ENCODE results near the gene HEG1. TPM values are rescaled to one million over a fixed set of nuclear protein-coding genes. Genes with fewer than 3 reads are reported as not detected.

HEG1 gene
- polyA plus RNA-seq, 3 donors = 0.28 to 4.2 (median 0.69) TPM

GRCh38 chr3:124918524-124918923, 137.3 kb downstream of the HEG1 start:
- no peaks in the 10 kb centered on the region for H3K36me3 ChIP-seq (replicated peaks in 1 of 2; ENCODE audit: control insufficient read depth in 1 of 2, insufficient read depth in 2 of 2, low read length in 2 of 2)
- H2AFZ ChIP-seq (ENCODE audit: insufficient read depth, low read depth, low read length, poor library complexity, severe bottlenecking) = no peak overlapping the region
- intact Hi-C loops (cut with micrococcal nuclease) = no loop called here
- Mint-ChIP-seq H3K9me3 (no peaks in the 10 kb centered on the region), H3K4me3 (no peak overlapping the region), H3K27me3 (ENCODE audit: low read depth in 3 of 3) (peaks cover 2 to 5% (median 4%) of the 10 kb centered on the region in 3 donors), H3K4me1 (peaks cover 8% of the 10 kb centered on the region), H3K27ac (peak overlapping the region in 1 of 7 donors; percentile 74), H3K36me3 (no peaks in the 10 kb centered on the region)
- no peak overlapping the region for H3K9ac ChIP-seq (ENCODE audit: insufficient read depth, low read length, poor library complexity, severe bottlenecking)
- DNase-seq = no peak
- no peak overlapping the region for H3K27ac ChIP-seq (ENCODE audit: low read depth in 1 of 2, low read length in 2 of 2)
- TF ChIP-seq, protein P1, sequence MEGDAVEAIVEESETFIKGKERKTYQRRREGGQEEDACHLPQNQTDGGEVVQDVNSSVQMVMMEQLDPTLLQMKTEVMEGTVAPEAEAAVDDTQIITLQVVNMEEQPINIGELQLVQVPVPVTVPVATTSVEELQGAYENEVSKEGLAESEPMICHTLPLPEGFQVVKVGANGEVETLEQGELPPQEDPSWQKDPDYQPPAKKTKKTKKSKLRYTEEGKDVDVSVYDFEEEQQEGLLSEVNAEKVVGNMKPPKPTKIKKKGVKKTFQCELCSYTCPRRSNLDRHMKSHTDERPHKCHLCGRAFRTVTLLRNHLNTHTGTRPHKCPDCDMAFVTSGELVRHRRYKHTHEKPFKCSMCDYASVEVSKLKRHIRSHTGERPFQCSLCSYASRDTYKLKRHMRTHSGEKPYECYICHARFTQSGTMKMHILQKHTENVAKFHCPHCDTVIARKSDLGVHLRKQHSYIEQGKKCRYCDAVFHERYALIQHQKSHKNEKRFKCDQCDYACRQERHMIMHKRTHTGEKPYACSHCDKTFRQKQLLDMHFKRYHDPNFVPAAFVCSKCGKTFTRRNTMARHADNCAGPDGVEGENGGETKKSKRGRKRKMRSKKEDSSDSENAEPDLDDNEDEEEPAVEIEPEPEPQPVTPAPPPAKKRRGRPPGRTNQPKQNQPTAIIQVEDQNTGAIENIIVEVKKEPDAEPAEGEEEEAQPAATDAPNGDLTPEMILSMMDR (IDR thresholded peaks at IDR 0.05) = no peak
- H3K4me3 ChIP-seq (replicated peaks in 1 of 3; ENCODE audit: low read depth in 2 of 3, low read length in 3 of 3) = no peak overlapping the region
- H4K20me1 ChIP-seq (ENCODE audit: insufficient read depth, low read length) = no peaks in the 10 kb centered on the region
- no peaks in the 10 kb centered on the region for H3K27me3 ChIP-seq (ENCODE audit: control insufficient read depth in 2 of 2, insufficient read depth in 2 of 2, low read length in 2 of 2)
- H3K4me2 ChIP-seq (replicated peaks; ENCODE audit: extremely low read depth, low read length, poor library complexity, severe bottlenecking) = no peak overlapping the region
- H3K4me1 ChIP-seq (ENCODE audit: control insufficient read depth in 1 of 2, insufficient read depth in 2 of 2, low read length in 2 of 2) = peaks cover 0 to 8% of the 10 kb centered on the region in 2 donors
- WGBS (ENCODE audit: insufficient coverage) = 100% methylated on average over 2 of the region's 2 CpGs
- H3K79me2 ChIP-seq (ENCODE audit: insufficient read depth, low read length) = no peaks in the 10 kb centered on the region
- no peaks in the 10 kb centered on the region for H3K9me3 ChIP-seq (replicated peaks in 1 of 2; ENCODE audit: control insufficient read depth in 1 of 2, insufficient read depth in 1 of 2, low read length in 2 of 2)

DNA sequence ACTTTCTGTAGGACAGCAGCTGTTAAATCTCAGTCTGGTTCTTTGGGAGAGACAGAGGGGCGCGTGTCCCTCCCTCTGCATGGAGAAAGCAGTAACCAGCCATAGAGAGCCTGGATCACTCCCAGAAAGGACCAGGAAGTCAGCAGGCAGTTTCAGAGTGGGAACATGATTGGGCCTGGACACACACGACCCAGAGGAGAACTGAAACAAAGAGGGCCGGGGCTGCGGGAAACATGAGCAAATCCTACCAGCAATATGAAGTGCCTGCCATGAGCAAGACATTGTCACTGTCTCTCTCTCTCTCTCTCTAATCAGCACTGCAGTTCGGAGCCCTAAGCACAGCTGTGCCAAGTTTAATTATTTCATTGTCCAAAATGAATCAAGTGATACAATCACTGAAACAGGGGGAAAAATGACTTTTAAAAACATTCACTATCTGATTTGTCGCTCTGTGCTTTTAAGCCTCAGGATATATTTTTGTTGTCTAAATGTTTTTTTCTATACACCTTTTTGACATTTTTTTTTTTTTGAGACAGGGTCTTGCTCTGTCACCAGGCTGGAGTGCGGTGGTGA, 138.9 kb downstream of the HEG1 start:
- Histone ChIP-seq H4K20me1 (ENCODE audit: insufficient read depth, low read length) (no peaks in the 10 kb centered on the region), H3K4me1 (ENCODE audit: control insufficient read depth in 1 of 2, insufficient read depth in 2 of 2, low read length in 2 of 2) (peaks cover 0 to 8% of the 10 kb centered on the region in 2 donors), H2AFZ (ENCODE audit: insufficient read depth, low read depth, low read length, poor library complexity, severe bottlenecking) (peak overlapping the region; percentile 63), H3K9ac (ENCODE audit: insufficient read depth, low read length, poor library complexity, severe bottlenecking) (no peak overlapping the region), H3K27ac (ENCODE audit: low read depth in 1 of 2, low read length in 2 of 2) (no peak overlapping the region), H3K4me3 (replicated peaks in 1 of 3; ENCODE audit: low read depth in 2 of 3, low read length in 3 of 3) (no peak overlapping the region), H3K27me3 (ENCODE audit: control insufficient read depth in 2 of 2, insufficient read depth in 2 of 2, low read length in 2 of 2) (no peaks in the 10 kb centered on the region), H3K9me3 (replicated peaks in 1 of 2; ENCODE audit: control insufficient read depth in 1 of 2, insufficient read depth in 1 of 2, low read length in 2 of 2) (no peaks in the 10 kb centered on the region), H3K79me2 (ENCODE audit: insufficient read depth, low read length) (no peaks in the 10 kb centered on the region), H3K4me2 (replicated peaks; ENCODE audit: extremely low read depth, low read length, poor library complexity, severe bottlenecking) (no peak overlapping the region), H3K36me3 (replicated peaks in 1 of 2; ENCODE audit: control insufficient read depth in 1 of 2, insufficient read depth in 2 of 2, low read length in 2 of 2) (no peaks in the 10 kb centered on the region)
- Mint-ChIP-seq H3K9me3 (no peaks in the 10 kb centered on the region), H3K27ac (no peak overlapping the region), H3K36me3 (no peaks in the 10 kb centered on the region), H3K4me3 (no peak overlapping the region), H3K4me1 (peaks cover 8% of the 10 kb centered on the region), H3K27me3 (ENCODE audit: low read depth in 3 of 3) (peaks cover 2 to 7% (median 4%) of the 10 kb centered on the region in 3 donors)
- 48% methylated on average over 6 of the region's 8 CpGs for WGBS (ENCODE audit: insufficient coverage)
- TF ChIP-seq, protein P1 (IDR thresholded peaks at IDR 0.05) = no peak
- intact Hi-C loops (cut with micrococcal nuclease) = no loop called here
- peak in 1 of 3 donors; percentile 5 for DNase-seq

Small RNAs within 50 kb of the gene (small RNA-seq; reads per million reads assigned to genes)
- gene RNA5SP137 (ENCODE audit: insufficient read length, low read depth) = not detected

Other genes with a start within 250 kb of the HEG1 start
- gene ITGB5, start 168.6 kb downstream of the HEG1 start, polyA plus RNA-seq = 1 to 10 TPM in 2 of 3 donors, under 1 TPM in 1; 0.68 to 1.2 (median 1.0) TPM
- not detected for gene MUC13, start 121.2 kb downstream of the HEG1 start, polyA plus RNA-seq
- gene SLC12A8, start 156.8 kb upstream of the HEG1 start, polyA plus RNA-seq = under 1 TPM; 0.23 to 0.46 (median 0.35) TPM

Measured in CD14-positive monocyte (primary cell).